Left lung (tissue), 10 donors: ENCODE measurements around the gene LILRB5. TPM values are rescaled to one million over a fixed set of nuclear protein-coding genes. Genes with fewer than 3 reads are reported as not detected.

Source experiments
- ATAC-seq: fragments of 200-7000 bp; cut with Tn5 transposase; one replicate; pipeline ENCODE4 v1.9.1; 2020; ENCODE audit warnings: moderate library complexity
- DNase-seq, 4 donors: peaks; one replicate each; pipeline ENCODE4 v3.0.0-alpha.2; 2013 to 2020
- H3K27ac ChIP-seq, 2 donors: fragments of 200-600 bp; sonication (generic) in 1 of 2; one replicate each; pipeline versions ENCODE4 v1.5.0 to v1.8.0; 2020 to 2021
- H3K27me3 ChIP-seq, 2 donors: fragments of 200-600 bp; sonication (generic) in 1 of 2; one replicate each; pipeline versions ENCODE4 v1.5.0 to v1.8.0; 2020 to 2021
- H3K36me3 ChIP-seq, 2 donors: fragments of 200-600 bp; sonication (generic) in 1 of 2; one replicate each; pipeline versions ENCODE4 v1.5.0 to v1.8.0; 2020 to 2021
- H3K4me1 ChIP-seq, 2 donors: fragments of 200-600 bp; one replicate each; pipeline ENCODE4 v1.8.0; 2021
- H3K4me3 ChIP-seq, 2 donors: fragments of 200-600 bp; sonication (generic) in 1 of 2; one replicate each; pipeline versions ENCODE4 v1.5.0 to v1.8.0; 2020 to 2021; ENCODE audit warnings: mild to moderate bottlenecking in 1 of 2
- H3K9me3 ChIP-seq, 2 donors: fragments of 200-600 bp; sonication (generic) in 1 of 2; one replicate each; pipeline versions ENCODE4 v1.5.0 to v1.8.0; 2020 to 2021
- CTCF ChIP-seq, 2 donors: fragments of 200-600 bp; sonication (generic) in 1 of 2; IDR thresholded peaks; one replicate each; pipeline versions ENCODE4 v1.5.0 to v1.8.0; 2021; ENCODE audit warnings: antibody characterized with exemption in 2 of 2
- intact Hi-C, 2 donors: fragments of 100-400 bp; cut with DNase I; formaldehyde crosslinking; loops; one replicate each; pipeline versions ENCODE4 v1.11.2 to v1.14.2; 2022
- microRNA-seq, 2 donors: library from miRNA; unstranded; fragments of <30 nt; microRNA quantifications; one replicate each; pipeline ENCODE4, GENCODE V29; 2019
- polyA plus RNA-seq, 6 donors: library from polyadenylated mRNA; unstranded; fragments of 120-200 nt; gene quantifications; one replicate each; pipeline ENCODE4 v1.2.1, GENCODE V29; 2013; ENCODE audit not compliant: insufficient read length in 6 of 6
- total RNA-seq, 2 donors: library from RNA; stranded (reverse); fragmentation: NEBNext Ultra II Directional; extraction: Animal tissue kit (Norgen Biotek cat#: 25700); gene quantifications; one replicate each; pipeline ENCODE4 v1.2.1, GENCODE V29; 2021
- donor health status: DM: no; HTN: yes; CAD: no.
- donor health status: DM: no; HTN: no; CAD: no.

The LILRB5 gene
- total and polyA plus RNA-seq, 8 donors, result 3.3 to 16.5 (median 4.7) TPM

GRCh38 chr19:54204767-54205468, 52.2 kb downstream of the LILRB5 start:
- peak overlapping the region in 1 of 2 donors; percentile 90 for H3K4me3 ChIP-seq
- peaks cover 3 to 77% of the 10 kb centered on the region in 2 donors for H3K36me3 ChIP-seq

GRCh38 chr19:54203151-54203611, 53.9 kb downstream of the LILRB5 start:
- Histone ChIP-seq H3K27me3 (no peaks in the 10 kb centered on the region), H3K9me3 (no peaks in the 10 kb centered on the region), H3K27ac (peak overlapping the region in 1 of 2 donors; percentile 94), H3K4me1 (peaks cover 64 to 74% of the 10 kb centered on the region in 2 donors), H3K36me3 (peaks cover 3 to 71% of the 10 kb centered on the region in 2 donors), H3K4me3 (peak overlapping the region in 1 of 2 donors; percentile 90)
- no peak for TF ChIP-seq CTCF (IDR thresholded peaks at IDR 0.05)
- DNase-seq, result peak in 1 of 4 donors; percentile 16
- ATAC-seq, result no peak
- intact Hi-C loops, result no loop called here

More at GRCh38 chr19:54204767-54205468, 52.2 kb downstream of the LILRB5 start:
- Histone ChIP-seq H3K27me3 (no peaks in the 10 kb centered on the region), H3K4me1 (peaks cover 81 to 86% of the 10 kb centered on the region in 2 donors), H3K27ac (peak overlapping the region in 1 of 2 donors; percentile 97), H3K9me3 (no peaks in the 10 kb centered on the region)
- DNase-seq (no peak), ATAC-seq (no peak)
- no peak for TF ChIP-seq CTCF (IDR thresholded peaks at IDR 0.05)
- intact Hi-C loops, result no loop called here

GRCh38 chr19:54201980-54202379, 55.1 kb downstream of the LILRB5 start:
- TF ChIP-seq CTCF (IDR thresholded peaks at IDR 0.05), result no peak
- Histone ChIP-seq H3K4me1 (peaks cover 53 to 62% of the 10 kb centered on the region in 2 donors), H3K27me3 (no peaks in the 10 kb centered on the region), H3K4me3 (peak overlapping the region; percentile 68 to 90), H3K27ac (peak overlapping the region in 1 of 2 donors; percentile 94), H3K9me3 (no peaks in the 10 kb centered on the region), H3K36me3 (peaks cover 3 to 59% of the 10 kb centered on the region in 2 donors)
- DNase-seq (no peak), ATAC-seq (no peak)
- intact Hi-C loops, result no loop called here

GRCh38 chr19:54201172-54201701, 55.8 kb downstream of the LILRB5 start:
- Histone ChIP-seq H3K36me3 (peaks cover 0 to 51% of the 10 kb centered on the region in 2 donors), H3K4me3 (peak overlapping the region; percentile 68 to 90), H3K9me3 (no peaks in the 10 kb centered on the region), H3K27ac (peak overlapping the region; percentile 94), H3K4me1 (peaks cover 45 to 55% of the 10 kb centered on the region in 2 donors), H3K27me3 (no peaks in the 10 kb centered on the region)
- TF ChIP-seq CTCF (IDR thresholded peaks at IDR 0.05), result no peak
- intact Hi-C loops, result no loop called here
- DNase-seq (peak in 1 of 4 donors; percentile 78), ATAC-seq (no peak)

Small RNA genes within 50 kb of the gene (microRNA-seq; reads per million reads assigned to microRNA genes)
- 0 reads per million in 2 donors for gene MIR4752

Other genes with a start within 250 kb of the LILRB5 start
- 10 to 100 TPM in 1 of 2 donors, under 1 TPM in 1; 0.44 to 12.1 TPM for gene VSTM1, start 193.4 kb downstream of the LILRB5 start, total RNA-seq
- gene VSTM1, start 193.4 kb downstream of the LILRB5 start, polyA plus RNA-seq, result under 1 TPM in 4 of 6 donors, not detected in 2; 0.20 to 0.32 (median 0.29) TPM
- not detected for gene TARM1, start 175.9 kb downstream of the LILRB5 start, total RNA-seq
- under 1 TPM in 5 of 6 donors, not detected in 1; 0.24 to 0.46 (median 0.31) TPM for gene TARM1, start 175.9 kb downstream of the LILRB5 start, polyA plus RNA-seq
- 10 to 100 TPM; 13.2 to 57.1 TPM for gene OSCAR, start 156.5 kb downstream of the LILRB5 start, total RNA-seq
- under 1 TPM; 0.43 to 0.70 (median 0.56) TPM for gene OSCAR, start 156.5 kb downstream of the LILRB5 start, polyA plus RNA-seq
- 100 to 1,000 TPM in 1 of 2 donors, 10 to 100 TPM in 1; 81.9 to 126 TPM for gene NDUFA3, start 154.4 kb downstream of the LILRB5 start, total RNA-seq
- 100 to 1,000 TPM in 3 of 6 donors, 10 to 100 TPM in 3; 60.4 to 117 (median 96.6) TPM for gene NDUFA3, start 154.4 kb downstream of the LILRB5 start, polyA plus RNA-seq
- gene TFPT, start 141.6 kb downstream of the LILRB5 start, total RNA-seq, result 10 to 100 TPM; 17.4 to 18.7 TPM
- gene TFPT, start 141.6 kb downstream of the LILRB5 start, polyA plus RNA-seq, result 10 to 100 TPM; 14.3 to 19.9 (median 18.6) TPM
- gene PRPF31, start 141.5 kb downstream of the LILRB5 start, total RNA-seq, result 10 to 100 TPM; 46.8 to 49.5 TPM
- 10 to 100 TPM; 56.7 to 65.3 (median 63.5) TPM for gene PRPF31, start 141.5 kb downstream of the LILRB5 start, polyA plus RNA-seq
- 10 to 100 TPM; 35.2 to 46.0 TPM for gene CNOT3, start 119.5 kb downstream of the LILRB5 start, total RNA-seq
- 10 to 100 TPM; 59.2 to 75.0 (median 64.0) TPM for gene CNOT3, start 119.5 kb downstream of the LILRB5 start, polyA plus RNA-seq
- 1 to 10 TPM; 5.4 to 6.5 TPM for gene LENG1, start 97.6 kb downstream of the LILRB5 start, total RNA-seq
- gene LENG1, start 97.6 kb downstream of the LILRB5 start, polyA plus RNA-seq, result 10 to 100 TPM in 1 of 6 donors, 1 to 10 TPM in 5; 6.6 to 10.9 (median 8.2) TPM
- gene TMC4, start 84.1 kb downstream of the LILRB5 start, total RNA-seq, result 10 to 100 TPM; 45.3 to 74.0 TPM
- gene TMC4, start 84.1 kb downstream of the LILRB5 start, polyA plus RNA-seq, result 10 to 100 TPM; 29.1 to 39.7 (median 32.0) TPM
- 100 to 1,000 TPM in 1 of 2 donors, 10 to 100 TPM in 1; 98.5 to 102 TPM for gene MBOAT7, start 67.7 kb downstream of the LILRB5 start, total RNA-seq
- 10 to 100 TPM; 48.1 to 61.8 (median 51.7) TPM for gene MBOAT7, start 67.7 kb downstream of the LILRB5 start, polyA plus RNA-seq
- 10 to 100 TPM; 32.2 to 34.4 TPM for gene TSEN34, start 66.0 kb downstream of the LILRB5 start, total RNA-seq
- 10 to 100 TPM; 39.7 to 60.6 (median 45.6) TPM for gene TSEN34, start 66.0 kb downstream of the LILRB5 start, polyA plus RNA-seq
- 1,000 to 10,000 TPM; 1,023 to 1,099 TPM for gene RPS9, start 56.4 kb downstream of the LILRB5 start, total RNA-seq
- 1,000 to 10,000 TPM; 1,996 to 2,208 (median 2,085) TPM for gene RPS9, start 56.4 kb downstream of the LILRB5 start, polyA plus RNA-seq
- 10 to 100 TPM; 21.8 to 90.8 TPM for gene LILRB3, start 34.3 kb downstream of the LILRB5 start, total RNA-seq
- gene LILRB3, start 34.3 kb downstream of the LILRB5 start, polyA plus RNA-seq, result 1 to 10 TPM; 2.1 to 3.0 (median 2.4) TPM
- gene LILRA6, start 14.5 kb downstream of the LILRB5 start, total RNA-seq, result 10 to 100 TPM in 1 of 2 donors, 1 to 10 TPM in 1; 7.3 to 51.5 TPM
- under 1 TPM; 0.53 to 0.83 (median 0.64) TPM for gene LILRA6, start 14.5 kb downstream of the LILRB5 start, polyA plus RNA-seq
- 10 to 100 TPM; 10.5 to 54.9 TPM for gene LILRB2, start 23.8 kb upstream of the LILRB5 start, total RNA-seq
- 1 to 10 TPM; 1.2 to 2.2 (median 1.7) TPM for gene LILRB2, start 23.8 kb upstream of the LILRB5 start, polyA plus RNA-seq
- 10 to 100 TPM in 1 of 2 donors, 1 to 10 TPM in 1; 4.2 to 52.8 TPM for gene LILRA5, start 55.9 kb upstream of the LILRB5 start, total RNA-seq
- 1 to 10 TPM in 1 of 6 donors, under 1 TPM in 4, not detected in 1; 0.44 to 1.2 (median 0.67) TPM for gene LILRA5, start 55.9 kb upstream of the LILRB5 start, polyA plus RNA-seq
- gene LILRA4, start 81.9 kb upstream of the LILRB5 start, total RNA-seq, result 1 to 10 TPM; 1.8 to 2.3 TPM
- gene LILRA4, start 81.9 kb upstream of the LILRB5 start, polyA plus RNA-seq, result under 1 TPM in 2 of 6 donors, not detected in 4; 0.10 to 0.12 TPM
- gene LAIR1, start 107.7 kb upstream of the LILRB5 start, total RNA-seq, result 100 to 1,000 TPM in 1 of 2 donors, 10 to 100 TPM in 1; 66.9 to 172 TPM
- gene LAIR1, start 107.7 kb upstream of the LILRB5 start, polyA plus RNA-seq, result 10 to 100 TPM in 1 of 6 donors, 1 to 10 TPM in 5; 5.0 to 11.1 (median 6.4) TPM
- not detected for gene TTYH1, start 158.2 kb upstream of the LILRB5 start, total RNA-seq
- gene TTYH1, start 158.2 kb upstream of the LILRB5 start, polyA plus RNA-seq, result 10 to 100 TPM in 1 of 6 donors, 1 to 10 TPM in 5; 2.3 to 13.4 (median 4.7) TPM
- gene LENG8, start 191.9 kb upstream of the LILRB5 start, total RNA-seq, result 100 to 1,000 TPM; 138 to 144 TPM
- 100 to 1,000 TPM; 121 to 213 (median 166) TPM for gene LENG8, start 191.9 kb upstream of the LILRB5 start, polyA plus RNA-seq
- 1 to 10 TPM; 5.4 to 8.8 TPM for gene LENG9, start 206.5 kb upstream of the LILRB5 start, total RNA-seq
- gene LENG9, start 206.5 kb upstream of the LILRB5 start, polyA plus RNA-seq, result 1 to 10 TPM; 3.2 to 5.3 (median 4.5) TPM
- gene CDC42EP5, start 216.0 kb upstream of the LILRB5 start, total RNA-seq, result 10 to 100 TPM; 20.4 to 29.8 TPM
- 10 to 100 TPM; 24.0 to 57.6 (median 33.4) TPM for gene CDC42EP5, start 216.0 kb upstream of the LILRB5 start, polyA plus RNA-seq
- 1 to 10 TPM; 1.0 to 1.4 TPM for gene LAIR2, start 245.6 kb upstream of the LILRB5 start, total RNA-seq
- 1 to 10 TPM in 1 of 6 donors, not detected in 5; 3.1 TPM for gene LAIR2, start 245.6 kb upstream of the LILRB5 start, polyA plus RNA-seq